T1000 (cell line): Measurements from ENCODE around the gene TROAP.
"Not testable (repeated sequence)": the region's sequence is repeated elsewhere in the genome, so short reads cannot be mapped to it uniquely, and the experiment has no call there.

Experiments
- DNase-seq: peaks from one replicate; lab custom pipeline; 2025; ENCODE audit warnings: mixed read lengths; lab: John Stamatoyannopoulos, UW

Gene TROAP

GRCh38 chr12:49294086-49294803, 28.8 kb upstream of the TROAP start:
- DNase-seq, result no peak

GRCh38 chr12:49294804-49295081, 28.3 kb upstream of the TROAP start:
- no peak for DNase-seq

- no peak for DNase-seq
These were observed 27.7 kb upstream of the TROAP start, which contains the start of gene PRPH for GRCh38 chr12:49295082-49295936. Gene PRPH, plus strand, starts transcription at chr12:49295147. Its CDS starts 54 bp downstream, at chr12:49295201.

GRCh38 chr12:49296034-49296835, 26.8 kb upstream of the TROAP start:
- no peak for DNase-seq

GRCh38 chr12:49296836-49297694, 26.0 kb upstream of the TROAP start:
- no peak for DNase-seq

- DNase-seq, result no peak
These were observed 25.4 kb upstream of the TROAP start for GRCh38 chr12:49297695-49298060.

- DNase-seq, result no peak
These were observed 24.9 kb upstream of the TROAP start for GRCh38 chr12:49298160-49298559.

GRCh38 chr12:49301760-49302159, 21.3 kb upstream of the TROAP start:
- no peak for DNase-seq

GRCh38 chr12:49304161-49304560, 18.9 kb upstream of the TROAP start:
- no peak for DNase-seq

- no peak for DNase-seq
These were observed 17.1 kb upstream of the TROAP start for GRCh38 chr12:49305762-49306510.

- no peak for DNase-seq
These were observed 13.7 kb upstream of the TROAP start for GRCh38 chr12:49309386-49309785.

- DNase-seq, result not testable (repeated sequence)
These were observed 12.5 kb upstream of the TROAP start for GRCh38 chr12:49310451-49311000.

GRCh38 chr12:49314811-49315210, 8.2 kb upstream of the TROAP start:
- no peak for DNase-seq

- not testable (repeated sequence) for DNase-seq
These were observed 5.9 kb upstream of the TROAP start for GRCh38 chr12:49317118-49317517.

GRCh38 chr12:49320411-49321103, 2.5 kb upstream of the TROAP start:
- not testable (repeated sequence) for DNase-seq

GRCh38 chr12:49322367-49322707, 718 bp upstream of the TROAP start:
- DNase-seq, result no peak

GRCh38 chr12:49323524-49324097, 556 bp downstream of the TROAP start:
- DNase-seq, result no peak

GRCh38 chr12:49325606-49326005, 2.6 kb downstream of the TROAP start:
- no peak for DNase-seq

GRCh38 chr12:49327368-49327767, 4.3 kb downstream of the TROAP start:
- no peak for DNase-seq

GRCh38 chr12:49327887-49328286, 4.8 kb downstream of the TROAP start:
- no peak for DNase-seq
